ENCODE results near the gene SLC5A6. TPM values are rescaled to one million over a fixed set of nuclear protein-coding genes. Genes with fewer than 3 reads are reported as not detected.

SLC5A6 gene
- total RNA-seq, 1 experiment from 2014 or later = 122 TPM

- Histone ChIP-seq H3K27me3 (ENCODE audit: insufficient read depth, low read length) (no peaks in the 10 kb centered on the region), H3K4me2 (ENCODE audit: insufficient read depth, insufficient read length, low read length) (no peak overlapping the region), H3K79me1 (ENCODE audit: insufficient read depth, low read depth, low read length, poor library complexity, severe bottlenecking) (no peaks in the 10 kb centered on the region), H2BK15ac (ENCODE audit: low read depth, low read length) (no peak overlapping the region), H2AK5ac (ENCODE audit: insufficient read length, low read length) (no peak overlapping the region), H3T11ph (ENCODE audit: low read length) (no peak overlapping the region), H3K56ac (ENCODE audit: insufficient read length, low read depth, low read length) (no peak overlapping the region), H3K23me2 (ENCODE audit: insufficient read length, low read depth, low read length, poor library complexity, severe bottlenecking) (no peaks in the 10 kb centered on the region), H2BK20ac (ENCODE audit: low read depth, low read length, poor library complexity, severe bottlenecking) (no peak overlapping the region), H2AFZ (ENCODE audit: low read length) (no peak overlapping the region), H4K20me1 (ENCODE audit: control insufficient read depth, insufficient read depth, insufficient read length) (no peaks in the 10 kb centered on the region), H4K91ac (ENCODE audit: insufficient read length, low read depth, low read length) (no peak overlapping the region), H3K4me1 (ENCODE audit: insufficient read depth, low read length) (no peaks in the 10 kb centered on the region), H4K8ac (replicated peaks; ENCODE audit: insufficient read length, low read depth, low read length) (no peak overlapping the region), H2BK120ac (ENCODE audit: low read depth, low read length, poor library complexity, severe bottlenecking) (no peak overlapping the region), H3K9me3 (ENCODE audit: control insufficient read depth, low read depth, low read length) (no peaks in the 10 kb centered on the region), H2BK5ac (ENCODE audit: insufficient read length, low read length) (no peak overlapping the region), H3K23ac (ENCODE audit: insufficient read length, low read depth, low read length) (no peak overlapping the region), H3K9ac (ENCODE audit: extremely low read depth, insufficient read length, low read length) (no peak overlapping the region), H3K27ac (ENCODE audit: insufficient read length, low read depth, low read length) (no peak overlapping the region), H2BK12ac (ENCODE audit: insufficient read length, low read depth, low read length) (no peak overlapping the region), H3K79me2 (ENCODE audit: insufficient read depth, low read length) (no peaks in the 10 kb centered on the region), H3K4ac (ENCODE audit: low read depth, low read length) (no peak overlapping the region), H3K14ac (ENCODE audit: insufficient read depth, low read length) (no peak overlapping the region), H4K5ac (ENCODE audit: insufficient read length, low read depth, low read length) (no peak overlapping the region), H3K18ac (ENCODE audit: insufficient read length, low read depth, low read length) (no peak overlapping the region)
- no peaks in the 10 kb centered on the region for H3K27me3 Mint-ChIP-seq (ENCODE audit: low read depth)
- no peak for DNase-seq
- H3K27ac Mint-ChIP-seq = no peak overlapping the region; a peak in 1 of 7 replicates
- WGBS (ENCODE audit: extremely low coverage, insufficient read length, low lambda C conversion rate) = no CpG with 5 or more reads among the region's 8 CpGs
- H3K9me3 Mint-ChIP-seq = no peaks in the 10 kb centered on the region
- H3K4me1 Mint-ChIP-seq = peaks cover 21 to 24% of the 10 kb centered on the region in 2 experiments
- H3K4me3 Mint-ChIP-seq = no peak overlapping the region
- TF ChIP-seq CTCF (conservative IDR thresholded peaks at IDR 0.05) = no peak
- peaks cover 64 to 97% (median 95%) of the 10 kb centered on the region in 3 experiments for H3K36me3 Mint-ChIP-seq (ENCODE audit: insufficient read depth in 1 of 3, low read depth in 3 of 3)
These were observed 6.9 kb downstream of the SLC5A6 start for GRCh38 chr2:27205206-27205605.
